Measurements from ENCODE around the gene HRH2.
"Not testable (repeated sequence)": the region's sequence is repeated elsewhere in the genome, so short reads cannot be mapped to it uniquely, and the experiment has no call there.

The HRH2 gene

GRCh38 chr5:175711472-175712312, 53.8 kb downstream of the HRH2 start:
- FAIRE-seq (no peak), DNase-seq (ENCODE audit: insufficient read length, low spot score) (no peak)

- no peak for DNase-seq (ENCODE audit: insufficient read length, low spot score)
- FAIRE-seq, result no peak
These were observed 54.4 kb downstream of the HRH2 start for GRCh38 chr5:175712313-175712680.

GRCh38 chr5:175712681-175713085, 54.8 kb downstream of the HRH2 start:
- no peak for DNase-seq (ENCODE audit: insufficient read length, low spot score)
- no peak for FAIRE-seq

- FAIRE-seq (no peak), DNase-seq (ENCODE audit: insufficient read length, low spot score) (no peak)
These were observed 56.1 kb downstream of the HRH2 start for GRCh38 chr5:175713930-175714329.

GRCh38 chr5:175714479-175715085, 56.7 kb downstream of the HRH2 start:
- no peak for FAIRE-seq
- DNase-seq (ENCODE audit: insufficient read length, low spot score), result no peak

- no peak for FAIRE-seq
- DNase-seq (ENCODE audit: insufficient read length, low spot score), result no peak
These were observed 58.0 kb downstream of the HRH2 start for GRCh38 chr5:175715627-175716522.

- FAIRE-seq (no peak), DNase-seq (ENCODE audit: insufficient read length, low spot score) (no peak)
These were observed 60.0 kb downstream of the HRH2 start for GRCh38 chr5:175717837-175718236.

- no peak for FAIRE-seq
- no peak for DNase-seq (ENCODE audit: insufficient read length, low spot score)
These were observed 60.7 kb downstream of the HRH2 start for GRCh38 chr5:175718401-175719108.

- DNase-seq (ENCODE audit: insufficient read length, low spot score); FAIRE-seq: not testable (repeated sequence)
These were observed 61.2 kb downstream of the HRH2 start for GRCh38 chr5:175719109-175719432.

- no peak for DNase-seq (ENCODE audit: insufficient read length, low spot score)
- no peak for FAIRE-seq
These were observed 66.7 kb downstream of the HRH2 start for GRCh38 chr5:175724314-175725275.

GRCh38 chr5:175728316-175728715, 70.4 kb downstream of the HRH2 start:
- FAIRE-seq (no peak), DNase-seq (ENCODE audit: insufficient read length, low spot score) (no peak)

GRCh38 chr5:175728885-175729828, 71.3 kb downstream of the HRH2 start:
- no peak for FAIRE-seq
- DNase-seq (ENCODE audit: insufficient read length, low spot score), result no peak

- DNase-seq (ENCODE audit: insufficient read length, low spot score) (peak; percentile 94), FAIRE-seq (peak; percentile 95)
These were observed 72.0 kb downstream of the HRH2 start for GRCh38 chr5:175729829-175730277.

GRCh38 chr5:175731172-175731571, 73.3 kb downstream of the HRH2 start:
- DNase-seq (ENCODE audit: insufficient read length, low spot score) (no peak), FAIRE-seq (no peak)

- DNase-seq (ENCODE audit: insufficient read length, low spot score) (no peak), FAIRE-seq (no peak)
These were observed 74.0 kb downstream of the HRH2 start for GRCh38 chr5:175731756-175732465.

- FAIRE-seq, result no peak
- no peak for DNase-seq (ENCODE audit: insufficient read length, low spot score)
These were observed 75.1 kb downstream of the HRH2 start for GRCh38 chr5:175733017-175733416.

- FAIRE-seq (no peak), DNase-seq (ENCODE audit: insufficient read length, low spot score) (no peak)
These were observed 76.1 kb downstream of the HRH2 start for GRCh38 chr5:175734016-175734415.

- FAIRE-seq, result no peak
- no peak for DNase-seq (ENCODE audit: insufficient read length, low spot score)
These were observed 76.6 kb downstream of the HRH2 start for GRCh38 chr5:175734501-175734900.

Data from GM19239 (cell line).